ENCODE results near the gene LETM1.

The LETM1 gene

GRCh38 chr4:1775731-1776500, 80.0 kb downstream of the LETM1 start:
- no peak for TF ChIP-seq CTCF (IDR thresholded peaks at IDR 0.05; ENCODE audit: low read depth, low read length)
- no peak for DNase-seq (ENCODE audit: extremely low read depth, low read depth)

GRCh38 chr4:1773754-1774153, 82.2 kb downstream of the LETM1 start:
- DNase-seq (ENCODE audit: extremely low read depth, low read depth): no peak
- TF ChIP-seq CTCF (IDR thresholded peaks at IDR 0.05; ENCODE audit: low read depth, low read length): no peak

GRCh38 chr4:1772853-1773538, 83.0 kb downstream of the LETM1 start:
- no peak for TF ChIP-seq CTCF (IDR thresholded peaks at IDR 0.05; ENCODE audit: low read depth, low read length)
- DNase-seq (ENCODE audit: extremely low read depth, low read depth): no peak

- TF ChIP-seq CTCF (IDR thresholded peaks at IDR 0.05; ENCODE audit: low read depth, low read length): no peak
Measured at GRCh38 chr4:1771555-1772305, 84.2 kb downstream of the LETM1 start.

GRCh38 chr4:1770791-1771231, 85.1 kb downstream of the LETM1 start:
- no peak for TF ChIP-seq CTCF (IDR thresholded peaks at IDR 0.05; ENCODE audit: low read depth, low read length)
- DNase-seq (ENCODE audit: extremely low read depth, low read depth): no peak

More at GRCh38 chr4:1771555-1772305, 84.2 kb downstream of the LETM1 start:
- DNase-seq (ENCODE audit: extremely low read depth, low read depth): no peak

GRCh38 chr4:1770245-1770644, 85.7 kb downstream of the LETM1 start:
- TF ChIP-seq CTCF (IDR thresholded peaks at IDR 0.05; ENCODE audit: low read depth, low read length): no peak
- DNase-seq (ENCODE audit: extremely low read depth, low read depth): no peak
